NCI-H1930 (cell line): ENCODE data around the gene OFD1.

ENCODE experiments used
- DNase-seq, 2 experiments: peaks; one replicate each; lab custom pipeline; 2025; lab: John Stamatoyannopoulos, UW

Gene OFD1

GRCh38 chrX:13752141-13752540 is 17.6 kb downstream of the OFD1 start:
- no peak for DNase-seq

- DNase-seq: no peak
Measured at GRCh38 chrX:13752646-13753045, 18.1 kb downstream of the OFD1 start.

- no peak for DNase-seq
Measured at GRCh38 chrX:13754765-13755164, 20.2 kb downstream of the OFD1 start.

GRCh38 chrX:13755254-13755653 is 20.7 kb downstream of the OFD1 start:
- DNase-seq: no peak

GRCh38 chrX:13756381-13756780 is 21.8 kb downstream of the OFD1 start:
- no peak for DNase-seq

GRCh38 chrX:13759152-13759718 is 24.7 kb downstream of the OFD1 start:
- no peak for DNase-seq

GRCh38 chrX:13760426-13760825 is 25.9 kb downstream of the OFD1 start:
- DNase-seq: no peak

GRCh38 chrX:13761606-13762414 is 27.3 kb downstream of the OFD1 start:
- DNase-seq: no peak

- peak; percentile 12 to 18 for DNase-seq
Measured at GRCh38 chrX:13763489-13763888, 28.9 kb downstream of the OFD1 start.

- no peak for DNase-seq
Measured at GRCh38 chrX:13764281-13764680, 29.7 kb downstream of the OFD1 start.

- peak in 1 of 2 experiments; percentile 16 for DNase-seq
Measured at GRCh38 chrX:13764765-13765164, 30.2 kb downstream of the OFD1 start.

GRCh38 chrX:13768939-13769338 is 34.4 kb downstream of the OFD1 start:
- no peak for DNase-seq

GRCh38 chrX:13770013-13770535 is 35.5 kb downstream of the OFD1 start:
- peak; percentile 24 to 62 for DNase-seq

- no peak for DNase-seq
Measured at GRCh38 chrX:13774696-13775095, 40.1 kb downstream of the OFD1 start.

GRCh38 chrX:13775837-13776236 is 41.3 kb downstream of the OFD1 start:
- DNase-seq: no peak

GRCh38 chrX:13776387-13776786 is 41.8 kb downstream of the OFD1 start:
- no peak for DNase-seq

GRCh38 chrX:13778916-13779315 is 44.4 kb downstream of the OFD1 start:
- no peak for DNase-seq

- DNase-seq: no peak
Measured at GRCh38 chrX:13780868-13781427, 46.4 kb downstream of the OFD1 start.

GRCh38 chrX:13786048-13786447 is 51.5 kb downstream of the OFD1 start:
- DNase-seq: peak; percentile 17 to 24

- DNase-seq: no peak
Measured at GRCh38 chrX:13790206-13791131, 55.9 kb downstream of the OFD1 start.

GRCh38 chrX:13791145-13791544 is 56.6 kb downstream of the OFD1 start:
- no peak for DNase-seq

GRCh38 chrX:13791559-13791958 is 57.0 kb downstream of the OFD1 start:
- no peak for DNase-seq
